Mesenchymal stem cell (in vitro differentiated cells and primary cell): ENCODE data around the gene TIE1.

ENCODE experiments used
- DNase-seq: peaks from one replicate; pipeline ENCODE4 v3.0.0-alpha.2; 2013
- H2AFZ ChIP-seq: one replicate; pipeline ENCODE4 v1.6.1; 2013; ENCODE audit warnings: low read depth, mild to moderate bottlenecking, control low read depth, inconsistent platforms, low read length, moderate library complexity
- H2AK5ac ChIP-seq: 2 replicates; pipeline ENCODE4 v1.6.1; 2013; ENCODE audit warnings: low read length, moderate library complexity, mild to moderate bottlenecking, inconsistent platforms; ENCODE audit not compliant: severe bottlenecking
- H2BK120ac ChIP-seq: one replicate; pipeline ENCODE4 v1.6.1; 2013; ENCODE audit warnings: low read depth, mild to moderate bottlenecking, inconsistent platforms, low read length, moderate library complexity
- H2BK12ac ChIP-seq, 2 experiments: one replicate each; pipeline ENCODE4 v1.6.1; 2013; ENCODE audit warnings: inconsistent platforms in 2 of 2, low read length in 2 of 2, mild to moderate bottlenecking in 2 of 2, moderate library complexity in 2 of 2, control low read depth in 1 of 2
- H2BK15ac ChIP-seq: one replicate; pipeline ENCODE4 v1.6.1; 2013; ENCODE audit warnings: mild to moderate bottlenecking, low read depth, inconsistent platforms; ENCODE audit not compliant: poor library complexity, severe bottlenecking
- H2BK5ac ChIP-seq: 2 replicates; pipeline ENCODE4 v1.6.1; 2013; ENCODE audit warnings: low read depth, mild to moderate bottlenecking, low read length, control low read depth, inconsistent platforms; ENCODE audit not compliant: poor library complexity, severe bottlenecking
- H3K14ac ChIP-seq, 2 experiments: one replicate each; pipeline ENCODE4 v1.6.1; 2013; ENCODE audit warnings: inconsistent platforms in 2 of 2, low read length in 2 of 2, control low read depth in 1 of 2, mild to moderate bottlenecking in 1 of 2, moderate library complexity in 1 of 2
- H3K18ac ChIP-seq, 2 experiments: one replicate each; pipeline ENCODE4 v1.6.1; 2013; ENCODE audit warnings: inconsistent platforms in 2 of 2, low read length in 2 of 2, control low read depth in 1 of 2, low read depth in 1 of 2, mild to moderate bottlenecking in 1 of 2
- H3K23ac ChIP-seq, 2 experiments: one replicate each; pipeline ENCODE4 v1.6.1; 2013; ENCODE audit warnings: inconsistent platforms in 2 of 2, low read length in 2 of 2, mild to moderate bottlenecking in 2 of 2, moderate library complexity in 2 of 2, control low read depth in 1 of 2
- H3K27ac ChIP-seq: 2 replicates; pipeline ENCODE4 v1.5.1; 2013; ENCODE audit warnings: mild to moderate bottlenecking, moderate library complexity, low read length, control low read depth, inconsistent platforms; ENCODE audit not compliant: poor library complexity, severe bottlenecking
- H3K27me3 ChIP-seq, 2 experiments: 2 replicates each; pipeline versions ENCODE4 v1.6.1 to v1.7.0; 2013; ENCODE audit warnings: low read length in 2 of 2, mild to moderate bottlenecking in 2 of 2, moderate library complexity in 2 of 2, control low read depth in 1 of 2, inconsistent platforms in 1 of 2; ENCODE audit not compliant: control insufficient read depth in 1 of 2, insufficient read depth in 1 of 2
- H3K36me3 ChIP-seq, 2 experiments: 2 replicates each; pipeline versions ENCODE4 v1.6.1 to v1.7.0; 2013; ENCODE audit warnings: low read length in 2 of 2, control low read depth in 1 of 2, inconsistent platforms in 1 of 2, low read depth in 1 of 2, mild to moderate bottlenecking in 1 of 2; ENCODE audit not compliant: insufficient read depth in 2 of 2, control insufficient read depth in 1 of 2
- H3K4ac ChIP-seq, 2 experiments: one replicate each; pipeline ENCODE4 v1.6.1; 2013; ENCODE audit warnings: inconsistent platforms in 2 of 2, low read length in 2 of 2, mild to moderate bottlenecking in 2 of 2, moderate library complexity in 2 of 2, control low read depth in 1 of 2, low read depth in 1 of 2
- H3K4me1 ChIP-seq: 2 replicates; pipeline ENCODE4 v1.6.1; 2013; ENCODE audit warnings: low read depth, low read length, control low read depth; ENCODE audit not compliant: control insufficient read depth, insufficient read depth
- H3K4me2 ChIP-seq: 2 replicates; pipeline ENCODE4 v1.6.1; 2013; ENCODE audit warnings: low read length, mild to moderate bottlenecking, inconsistent platforms; ENCODE audit not compliant: poor library complexity, severe bottlenecking
- H3K4me3 ChIP-seq, 2 experiments: 2 replicates each; pipeline versions ENCODE4 v1.5.1 to v1.7.0; 2013; ENCODE audit warnings: low read length in 2 of 2, mild to moderate bottlenecking in 2 of 2, control low read depth in 1 of 2, low read depth in 1 of 2; ENCODE audit not compliant: insufficient read depth in 1 of 2
- H3K79me1 ChIP-seq: replicated peaks from 2 replicates; pipeline ENCODE4 v1.6.1; 2013; ENCODE audit warnings: mild to moderate bottlenecking, control low read depth, low read length, inconsistent platforms; ENCODE audit not compliant: poor library complexity, severe bottlenecking
- H3K9ac ChIP-seq: 2 replicates; pipeline ENCODE4 v1.7.0; 2013; ENCODE audit warnings: mild to moderate bottlenecking, low read length, moderate library complexity
- H3K9me3 ChIP-seq: 2 replicates; pipeline ENCODE4 v1.7.0; 2013; ENCODE audit warnings: mild to moderate bottlenecking, low read length; ENCODE audit not compliant: control insufficient read depth
- H4K8ac ChIP-seq: one replicate; pipeline ENCODE4 v1.6.1; 2013; ENCODE audit warnings: inconsistent platforms, mild to moderate bottlenecking, low read length, moderate library complexity
- H4K91ac ChIP-seq: one replicate; pipeline ENCODE4 v1.6.1; 2013; ENCODE audit warnings: mild to moderate bottlenecking, low read length, inconsistent platforms
- WGBS: methylation state at CpG from one replicate; pipeline ENCODE4 v1.1.7; 2013; ENCODE audit warnings: mixed read lengths; 5-methylcytosine and 5-hydroxymethylcytosine counted together

The TIE1 gene

DNA sequence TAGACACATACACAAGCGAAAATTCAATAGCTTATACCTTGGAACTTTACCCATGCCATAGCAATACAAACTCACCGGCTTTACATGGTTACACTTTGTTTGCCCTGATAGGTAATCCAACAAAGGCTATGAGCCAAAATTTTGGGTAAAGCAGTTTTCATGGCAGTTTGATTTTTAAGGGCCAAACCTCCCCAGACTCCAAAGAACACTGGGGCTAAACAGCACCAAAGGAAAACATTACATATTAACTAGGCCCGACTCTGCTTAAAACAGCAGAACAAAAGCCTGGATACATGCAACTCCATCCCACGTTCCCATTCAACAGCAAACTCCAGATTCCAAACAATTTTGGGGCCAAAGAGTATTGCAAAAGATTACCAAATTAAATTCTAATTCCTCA lies 35.4 kb upstream of the TIE1 start:
- no peaks in the 10 kb centered on the region for H3K36me3 ChIP-seq
- no peak overlapping the region for H2AK5ac ChIP-seq

DNA sequence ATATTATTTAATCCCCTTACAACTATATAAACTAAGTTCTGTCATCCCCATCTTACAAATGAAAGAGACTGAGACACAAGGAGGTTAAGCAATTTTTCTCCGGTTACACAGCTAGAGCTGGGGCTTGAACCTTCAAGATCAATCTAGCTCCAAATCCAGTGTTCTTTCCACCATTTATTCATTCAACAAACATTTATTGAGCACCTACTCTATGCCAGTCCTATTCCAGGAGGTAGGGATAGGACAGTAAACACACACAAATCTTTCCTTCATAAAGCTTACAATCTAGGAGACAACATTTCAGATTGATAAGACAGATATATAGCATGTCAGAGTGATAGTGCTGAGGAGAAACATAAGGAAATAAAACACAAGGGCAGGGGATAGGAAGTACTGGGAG lies 33.9 kb upstream of the TIE1 start:
- Histone ChIP-seq H3K4ac (no peak overlapping the region), H3K9ac (no peak overlapping the region), H3K27me3 (peaks cover 15 to 25% of the 10 kb centered on the region in 2 experiments), H3K4me1 (peaks cover 6% of the 10 kb centered on the region), H3K23ac (no peak overlapping the region), H2BK15ac (no peak overlapping the region), H4K91ac (no peak overlapping the region), H3K79me1 (no peaks in the 10 kb centered on the region), H3K9me3 (peaks cover 5% of the 10 kb centered on the region), H3K4me2 (no peak overlapping the region), H3K18ac (no peak overlapping the region), H2BK12ac (no peak overlapping the region), H2AK5ac (no peak overlapping the region), H2AFZ (no peak overlapping the region), H3K14ac (no peak overlapping the region), H3K27ac (no peak overlapping the region), H4K8ac (no peak overlapping the region), H3K36me3 (no peaks in the 10 kb centered on the region), H2BK5ac (no peak overlapping the region), H3K4me3 (no peak overlapping the region), H2BK120ac (no peak overlapping the region)
- DNase-seq, result no peak
- WGBS, result 93% methylated on average over 1 of the region's 1 CpG

More for the DNA sequence above, 35.4 kb upstream of the TIE1 start:
- Histone ChIP-seq H3K4ac (no peak overlapping the region), H3K4me2 (no peak overlapping the region), H4K8ac (no peak overlapping the region), H2BK120ac (no peak overlapping the region), H3K27ac (no peak overlapping the region), H3K27me3 (peaks cover 10 to 11% of the 10 kb centered on the region in 2 experiments), H2AFZ (no peak overlapping the region), H3K79me1 (no peaks in the 10 kb centered on the region), H3K9ac (no peak overlapping the region), H3K23ac (no peak overlapping the region), H3K14ac (no peak overlapping the region), H2BK12ac (no peak overlapping the region), H3K18ac (no peak overlapping the region), H2BK15ac (no peak overlapping the region), H4K91ac (no peak overlapping the region), H3K4me3 (no peak overlapping the region), H3K9me3 (peaks cover 5% of the 10 kb centered on the region), H2BK5ac (no peak overlapping the region), H3K4me1 (peaks cover 1% of the 10 kb centered on the region)
- DNase-seq, result no peak
- 88% methylated on average over 4 of the region's 4 CpGs for WGBS

DNA sequence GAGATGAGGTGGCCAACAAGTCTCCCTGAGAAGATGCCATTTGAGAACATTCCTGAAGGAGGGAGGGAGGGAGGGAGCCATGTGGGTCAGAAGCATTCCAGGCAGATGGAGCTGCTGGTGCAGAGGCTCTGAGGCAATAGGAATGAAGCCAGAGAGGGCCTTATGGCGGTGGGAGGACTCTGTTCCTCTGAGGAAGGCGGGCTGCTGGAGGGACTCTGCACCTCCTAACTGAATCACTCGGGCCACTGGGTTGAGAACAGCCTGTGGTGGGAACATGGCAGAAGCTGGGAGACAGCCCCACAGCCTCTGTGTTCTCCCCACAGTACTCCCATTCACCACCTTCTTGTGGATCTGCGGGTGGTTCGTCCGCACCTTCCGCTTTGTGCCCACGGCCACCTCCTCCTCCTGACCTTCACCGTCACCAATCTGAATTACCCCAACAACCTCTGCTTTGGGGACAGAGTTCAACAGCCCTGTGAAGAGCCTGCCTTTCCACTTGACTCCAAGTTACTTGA lies 33.4 kb upstream of the TIE1 start:
- H3K4me3 ChIP-seq, result no peak overlapping the region
- no peak overlapping the region for H2BK12ac ChIP-seq
- H3K4me2 ChIP-seq, result no peak overlapping the region
- H3K27me3 ChIP-seq, result peaks cover 15 to 29% of the 10 kb centered on the region in 2 experiments
- H3K36me3 ChIP-seq, result no peaks in the 10 kb centered on the region
- no peak overlapping the region for H2BK120ac ChIP-seq
- H2BK5ac ChIP-seq, result no peak overlapping the region
- H3K9ac ChIP-seq, result no peak overlapping the region
- H2BK15ac ChIP-seq, result no peak overlapping the region
- H4K8ac ChIP-seq, result no peak overlapping the region
- 93% methylated on average over 9 of the region's 9 CpGs for WGBS
- H2AFZ ChIP-seq, result no peak overlapping the region
- H3K79me1 ChIP-seq, result no peaks in the 10 kb centered on the region
- peaks cover 5% of the 10 kb centered on the region for H3K9me3 ChIP-seq
- H3K23ac ChIP-seq, result no peak overlapping the region
- no peak overlapping the region for H3K4ac ChIP-seq
- no peak overlapping the region for H4K91ac ChIP-seq
- no peak overlapping the region for H3K27ac ChIP-seq
- peak; percentile 35 for DNase-seq
- no peak overlapping the region for H3K18ac ChIP-seq
- peaks cover 6% of the 10 kb centered on the region for H3K4me1 ChIP-seq
- H2AK5ac ChIP-seq, result no peak overlapping the region
- H3K14ac ChIP-seq, result no peak overlapping the region

DNA sequence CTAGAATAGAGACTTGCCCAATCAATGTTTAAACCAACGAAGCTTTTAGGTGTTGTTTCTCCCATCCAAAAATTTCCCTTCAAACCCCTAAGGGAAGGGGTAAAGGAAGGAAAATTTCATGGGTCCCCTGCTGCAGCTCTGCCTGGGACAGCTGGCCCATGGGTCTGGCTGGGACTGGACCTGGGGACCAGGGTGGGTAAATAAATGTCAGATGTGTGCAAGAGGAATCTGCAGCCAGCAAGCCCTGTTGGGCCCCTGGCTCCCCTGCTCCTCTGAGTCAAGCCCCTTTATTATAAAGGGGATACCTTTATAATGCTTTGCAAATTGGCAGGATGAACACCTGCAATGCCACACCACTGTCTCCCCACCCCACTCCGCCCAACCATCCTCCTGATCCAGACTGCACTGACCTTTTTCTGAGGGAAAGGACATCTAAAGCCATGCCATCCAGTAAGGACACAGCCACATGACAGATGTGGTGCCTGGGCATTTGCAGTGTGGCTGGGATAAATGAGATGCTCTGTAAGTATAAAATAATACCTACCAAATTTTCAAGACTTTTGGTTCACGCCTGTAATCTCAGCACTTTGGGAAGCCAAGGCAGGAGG lies 32.9 kb upstream of the TIE1 start:
- Histone ChIP-seq H3K9me3 (peaks cover 5% of the 10 kb centered on the region), H3K14ac (no peak overlapping the region), H3K27ac (no peak overlapping the region), H2BK120ac (no peak overlapping the region), H3K79me1 (no peaks in the 10 kb centered on the region), H2BK5ac (no peak overlapping the region), H2BK15ac (no peak overlapping the region), H4K8ac (no peak overlapping the region), H3K27me3 (peaks cover 15 to 29% of the 10 kb centered on the region in 2 experiments), H2AFZ (no peak overlapping the region), H4K91ac (no peak overlapping the region), H3K23ac (no peak overlapping the region), H3K18ac (no peak overlapping the region), H3K9ac (no peak overlapping the region), H2AK5ac (no peak overlapping the region), H3K4me1 (peaks cover 6% of the 10 kb centered on the region), H3K4me2 (no peak overlapping the region), H3K4me3 (no peak overlapping the region), H3K4ac (no peak overlapping the region), H2BK12ac (no peak overlapping the region), H3K36me3 (peaks cover 0 to 5% of the 10 kb centered on the region in 2 experiments)
- 90% methylated on average over 2 of the region's 3 CpGs for WGBS
- DNase-seq, result no peak
